Measurements from ENCODE around the gene EIF4A2. TPM values are rescaled to one million over a fixed set of nuclear protein-coding genes. Genes with fewer than 3 reads are reported as not detected.

The EIF4A2 gene
- total and polyA plus RNA-seq, 11 donors: 255 to 496 (median 358) TPM

- WGBS, 4 donors: 83 to 93% (median 86%) methylated on average over 5 of the region's 5 CpGs
- Histone ChIP-seq H3K27me3 (peaks cover 0 to 4% (median 0%) of the 10 kb centered on the region in 9 donors), H3K36me3 (no peaks in the 10 kb centered on the region), H3K4me1 (peaks cover 0 to 10% (median 2%) of the 10 kb centered on the region in 12 donors), H3K9me3 (no peaks in the 10 kb centered on the region), H3K27ac (no peak overlapping the region), H3K4me3 (no peak overlapping the region)
- intact Hi-C loops (cut with DNase I): loop anchor here in 5 of 10 donors (5.0 kb wide), 2 partner anchors 138 to 143 kb away; partner anchors contain the start of gene AHSG (in 1 of the 5)
- ATAC-seq (no peak), DNase-seq (no peak)
- TF ChIP-seq CTCF (IDR thresholded peaks at IDR 0.05): no peak
- no peak for TF ChIP-seq POLR2A (IDR thresholded peaks at IDR 0.05)
Observed at GRCh38 chr3:186754871-186755270, 28.5 kb upstream of the EIF4A2 start.

- ATAC-seq: no peak
- intact Hi-C loops (cut with DNase I): no loop called here
Observed at GRCh38 chr3:186757214-186757613, 26.2 kb upstream of the EIF4A2 start.

GRCh38 chr3:186757686-186758220, 25.6 kb upstream of the EIF4A2 start:
- Histone ChIP-seq H3K4me1 (peaks cover 0 to 3% (median 0%) of the 10 kb centered on the region in 12 donors), H3K9me3 (no peaks in the 10 kb centered on the region), H3K4me3 (no peak overlapping the region), H3K36me3 (no peaks in the 10 kb centered on the region), H3K27ac (no peak overlapping the region), H3K27me3 (peaks cover 0 to 4% (median 0%) of the 10 kb centered on the region in 9 donors)
- no peak for ATAC-seq
- intact Hi-C loops (cut with DNase I): no loop called here
- WGBS, 4 donors: 74 to 87% (median 81%) methylated on average over 8 of the region's 8 CpGs
- no peak for TF ChIP-seq CTCF (IDR thresholded peaks at IDR 0.05)
- TF ChIP-seq POLR2A (IDR thresholded peaks at IDR 0.05): no peak
- no peak for DNase-seq

More at GRCh38 chr3:186757214-186757613, 26.2 kb upstream of the EIF4A2 start:
- DNase-seq: no peak
- Histone ChIP-seq H3K4me1 (peaks cover 0 to 4% (median 0%) of the 10 kb centered on the region in 12 donors), H3K36me3 (no peaks in the 10 kb centered on the region), H3K4me3 (no peak overlapping the region), H3K27ac (no peak overlapping the region), H3K27me3 (peaks cover 0 to 4% (median 0%) of the 10 kb centered on the region in 9 donors), H3K9me3 (no peaks in the 10 kb centered on the region)
- WGBS, 4 donors: 80 to 87% (median 85%) methylated on average over 8 of the region's 8 CpGs
- TF ChIP-seq CTCF (IDR thresholded peaks at IDR 0.05): no peak
- no peak for TF ChIP-seq POLR2A (IDR thresholded peaks at IDR 0.05)

GRCh38 chr3:186759231-186759930, 24.0 kb upstream of the EIF4A2 start:
- ATAC-seq: no peak
- intact Hi-C loops (cut with DNase I): no loop called here

More at GRCh38 chr3:186759231-186759930, 24.0 kb upstream of the EIF4A2 start:
- TF ChIP-seq CTCF (IDR thresholded peaks at IDR 0.05) (no peak), POLR2A (IDR thresholded peaks at IDR 0.05) (no peak)
- peaks cover 0 to 4% (median 0%) of the 10 kb centered on the region in 9 donors for H3K27me3 ChIP-seq
- H3K27ac ChIP-seq: no peak overlapping the region
- H3K4me1 ChIP-seq: no peaks in the 10 kb centered on the region
- 75 to 81% (median 80%) methylated on average over 11 of the region's 11 CpGs for WGBS, 4 donors
- H3K9me3 ChIP-seq: no peaks in the 10 kb centered on the region
- DNase-seq: no peak
- no peak overlapping the region for H3K4me3 ChIP-seq
- H3K36me3 ChIP-seq: no peaks in the 10 kb centered on the region
